ENCODE measurements around the gene CCDC154.

GRCh38 chr16:1395444-1396031 lies 48.8 kb downstream of the CCDC154 start:
- TF ChIP-seq CTCF (IDR thresholded peaks at IDR 0.05; ENCODE audit: insufficient read depth, low read depth, low read length) (no peak), EZH2 (IDR thresholded peaks at IDR 0.05; ENCODE audit: insufficient read depth, low read length) (no peak)
